NCI-H1417 treated with DMSO at 0.1 percent for 48 hours (cell line): ENCODE measurements around the gene CLEC14A.

ENCODE experiments used
- DNase-seq: peaks from one replicate; lab custom pipeline; 2025; lab: John Stamatoyannopoulos, UW

Gene CLEC14A

DNA sequence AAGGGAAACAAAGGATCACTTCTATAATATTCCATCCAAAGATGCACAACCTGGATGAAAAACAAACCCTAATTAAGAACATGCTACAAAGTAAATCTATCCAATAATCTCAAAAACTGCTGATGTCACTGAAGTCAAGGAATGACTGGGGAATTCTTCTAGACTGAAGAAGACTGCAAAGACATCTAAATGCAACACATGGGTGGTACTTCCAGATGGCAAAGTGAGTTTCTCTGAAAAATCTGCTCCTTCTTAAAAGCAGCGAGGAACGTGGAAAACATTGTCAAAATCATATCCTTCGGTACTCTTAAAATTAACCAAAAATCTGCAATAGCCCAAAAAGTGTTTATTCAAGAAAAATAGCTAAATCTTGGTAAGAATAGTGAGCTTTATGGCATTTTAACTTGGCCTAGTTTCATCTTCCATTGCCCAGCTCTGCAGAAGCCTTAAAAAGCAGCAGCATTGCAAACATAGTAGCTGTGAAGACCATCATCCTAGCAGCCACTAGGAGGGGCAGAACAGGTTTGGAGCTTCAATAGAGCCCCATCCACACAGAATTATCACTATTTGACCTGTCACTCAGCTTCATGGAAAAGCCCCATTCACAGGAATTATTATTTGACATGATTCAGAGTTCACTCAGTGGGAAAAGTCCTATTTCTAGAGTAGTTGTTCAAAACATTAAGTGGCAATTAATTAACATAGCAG, 7.4 kb downstream of the CLEC14A start:
- DNase-seq: no peak

GRCh38 chr14:38243696-38244240, 12.1 kb downstream of the CLEC14A start:
- no peak for DNase-seq

- no peak for DNase-seq
These were observed 17.0 kb downstream of the CLEC14A start for GRCh38 chr14:38238878-38239277.

DNA sequence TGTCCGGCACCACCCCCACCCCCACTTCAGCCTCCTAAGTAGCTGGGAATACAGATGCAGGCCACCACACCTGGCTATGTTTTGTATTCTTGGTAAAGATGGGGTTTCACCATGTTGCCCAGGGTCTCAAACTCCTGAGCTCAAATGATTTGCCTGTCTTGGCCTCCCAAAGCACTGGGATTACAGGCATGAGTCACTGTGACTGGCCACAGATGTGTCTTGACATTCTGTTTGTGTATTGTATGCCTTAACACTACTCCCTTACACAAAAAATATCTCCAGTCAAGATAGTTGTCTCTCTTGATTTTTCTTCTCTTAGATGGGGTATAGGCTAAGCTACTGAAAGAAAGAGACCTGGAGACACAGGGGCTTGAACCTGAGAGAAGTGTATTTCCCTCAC, 17.6 kb downstream of the CLEC14A start:
- DNase-seq: no peak

DNA sequence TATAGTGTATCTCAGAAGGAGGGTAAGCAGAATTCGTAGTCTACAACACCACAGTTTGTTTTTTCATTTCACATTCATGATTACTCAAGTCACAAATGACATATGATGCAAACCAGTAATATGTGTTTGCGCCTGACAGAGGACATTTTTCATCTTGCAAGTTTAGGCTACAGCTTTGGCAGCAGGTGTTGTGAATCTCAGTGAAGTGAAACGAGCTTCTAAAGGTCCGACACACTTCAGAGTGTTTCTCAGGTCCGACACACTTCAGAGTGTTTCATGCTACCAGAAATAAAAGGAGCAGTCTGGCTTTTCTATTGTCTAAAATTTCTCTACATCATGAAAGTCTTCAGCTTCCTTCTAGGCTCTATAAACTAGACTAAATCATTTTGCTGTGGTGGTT, 22.7 kb downstream of the CLEC14A start:
- DNase-seq: no peak

DNA sequence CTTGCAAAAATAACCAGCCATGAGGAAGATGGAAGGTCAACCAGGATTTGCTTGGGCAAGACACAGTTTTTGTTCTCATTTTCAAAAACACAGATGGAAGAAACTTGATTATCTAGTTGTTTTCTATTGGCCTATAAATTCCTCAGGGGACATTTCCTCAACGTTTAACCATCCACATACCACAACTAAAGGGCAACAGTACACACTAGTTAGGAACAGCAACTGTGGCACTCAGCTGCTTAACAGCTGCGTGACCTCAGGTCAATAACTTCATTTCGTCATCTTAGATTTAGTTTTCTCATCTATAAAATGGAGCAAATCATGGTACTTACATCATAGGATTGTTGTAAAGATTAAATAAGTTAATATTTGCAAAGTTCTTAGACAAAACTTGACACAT, 29.5 kb downstream of the CLEC14A start:
- DNase-seq: no peak

- DNase-seq: no peak
These were observed 29.9 kb downstream of the CLEC14A start for GRCh38 chr14:38225946-38226345.

- DNase-seq: no peak
These were observed 31.6 kb downstream of the CLEC14A start for GRCh38 chr14:38224338-38224737.

GRCh38 chr14:38221077-38221476, 34.8 kb downstream of the CLEC14A start:
- DNase-seq: no peak

- DNase-seq: no peak
These were observed 38.3 kb downstream of the CLEC14A start for GRCh38 chr14:38217553-38217952.

DNA sequence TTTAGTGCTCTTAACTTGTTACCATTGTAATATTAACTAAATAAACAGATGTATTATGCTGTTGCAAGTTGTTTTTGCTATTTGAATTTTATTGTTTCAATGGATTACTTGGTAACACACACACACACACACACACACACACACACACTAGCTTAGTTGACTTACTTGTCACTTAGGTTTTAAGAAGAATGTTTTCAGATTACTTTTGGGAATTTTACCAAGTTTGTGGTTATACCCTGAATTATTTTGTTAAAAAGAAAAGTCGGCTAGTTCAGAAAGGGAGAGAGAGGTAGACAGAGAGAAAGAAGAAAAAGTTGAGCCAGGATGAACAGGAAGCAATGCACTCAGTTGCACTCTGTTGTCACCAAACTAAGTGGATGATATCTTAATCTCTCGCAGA, 42.9 kb downstream of the CLEC14A start:
- DNase-seq: no peak

DNA sequence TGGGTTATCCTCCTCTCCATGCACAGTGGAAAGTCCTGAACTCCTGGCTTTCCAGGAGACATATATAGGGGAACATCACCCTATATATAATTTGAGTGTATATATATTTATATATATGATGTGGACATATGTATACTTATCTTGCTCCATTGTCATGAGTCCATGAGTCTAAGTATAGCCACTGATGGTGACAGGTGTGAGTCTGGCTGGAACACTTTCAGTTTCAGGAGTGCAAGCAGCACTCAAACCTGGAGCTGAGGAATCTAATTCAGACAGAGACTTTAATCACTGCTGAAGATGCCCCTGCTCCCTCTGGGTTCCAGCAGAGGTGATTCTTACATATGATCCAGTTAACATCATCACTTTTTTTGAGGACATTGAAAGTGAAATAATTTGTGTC, 43.8 kb downstream of the CLEC14A start:
- DNase-seq: no peak

GRCh38 chr14:38211255-38211735, 44.6 kb downstream of the CLEC14A start:
- DNase-seq: no peak

GRCh38 chr14:38210587-38211216, 45.2 kb downstream of the CLEC14A start:
- no peak for DNase-seq

DNA sequence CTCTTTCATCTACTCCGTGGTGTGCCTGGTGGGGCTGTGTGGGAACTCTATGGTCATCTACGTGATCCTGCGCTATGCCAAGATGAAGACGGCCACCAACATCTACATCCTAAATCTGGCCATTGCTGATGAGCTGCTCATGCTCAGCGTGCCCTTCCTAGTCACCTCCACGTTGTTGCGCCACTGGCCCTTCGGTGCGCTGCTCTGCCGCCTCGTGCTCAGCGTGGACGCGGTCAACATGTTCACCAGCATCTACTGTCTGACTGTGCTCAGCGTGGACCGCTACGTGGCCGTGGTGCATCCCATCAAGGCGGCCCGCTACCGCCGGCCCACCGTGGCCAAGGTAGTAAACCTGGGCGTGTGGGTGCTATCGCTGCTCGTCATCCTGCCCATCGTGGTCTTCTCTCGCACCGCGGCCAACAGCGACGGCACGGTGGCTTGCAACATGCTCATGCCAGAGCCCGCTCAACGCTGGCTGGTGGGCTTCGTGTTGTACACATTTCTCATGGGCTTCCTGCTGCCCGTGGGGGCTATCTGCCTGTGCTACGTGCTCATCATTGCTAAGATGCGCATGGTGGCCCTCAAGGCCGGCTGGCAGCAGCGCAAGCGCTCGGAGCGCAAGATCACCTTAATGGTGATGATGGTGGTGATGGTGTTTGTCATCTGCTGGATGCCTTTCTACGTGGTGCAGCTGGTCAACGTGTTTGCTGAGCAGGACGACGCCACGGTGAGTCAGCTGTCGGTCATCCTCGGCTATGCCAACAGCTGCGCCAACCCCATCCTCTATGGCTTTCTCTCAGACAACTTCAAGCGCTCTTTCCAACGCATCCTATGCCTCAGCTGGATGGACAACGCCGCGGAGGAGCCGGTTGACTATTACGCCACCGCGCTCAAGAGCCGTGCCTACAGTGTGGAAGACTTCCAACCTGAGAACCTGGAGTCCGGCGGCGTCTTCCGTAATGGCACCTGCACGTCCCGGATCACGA, 46.0 kb downstream of the CLEC14A start:
- no peak for DNase-seq

DNA sequence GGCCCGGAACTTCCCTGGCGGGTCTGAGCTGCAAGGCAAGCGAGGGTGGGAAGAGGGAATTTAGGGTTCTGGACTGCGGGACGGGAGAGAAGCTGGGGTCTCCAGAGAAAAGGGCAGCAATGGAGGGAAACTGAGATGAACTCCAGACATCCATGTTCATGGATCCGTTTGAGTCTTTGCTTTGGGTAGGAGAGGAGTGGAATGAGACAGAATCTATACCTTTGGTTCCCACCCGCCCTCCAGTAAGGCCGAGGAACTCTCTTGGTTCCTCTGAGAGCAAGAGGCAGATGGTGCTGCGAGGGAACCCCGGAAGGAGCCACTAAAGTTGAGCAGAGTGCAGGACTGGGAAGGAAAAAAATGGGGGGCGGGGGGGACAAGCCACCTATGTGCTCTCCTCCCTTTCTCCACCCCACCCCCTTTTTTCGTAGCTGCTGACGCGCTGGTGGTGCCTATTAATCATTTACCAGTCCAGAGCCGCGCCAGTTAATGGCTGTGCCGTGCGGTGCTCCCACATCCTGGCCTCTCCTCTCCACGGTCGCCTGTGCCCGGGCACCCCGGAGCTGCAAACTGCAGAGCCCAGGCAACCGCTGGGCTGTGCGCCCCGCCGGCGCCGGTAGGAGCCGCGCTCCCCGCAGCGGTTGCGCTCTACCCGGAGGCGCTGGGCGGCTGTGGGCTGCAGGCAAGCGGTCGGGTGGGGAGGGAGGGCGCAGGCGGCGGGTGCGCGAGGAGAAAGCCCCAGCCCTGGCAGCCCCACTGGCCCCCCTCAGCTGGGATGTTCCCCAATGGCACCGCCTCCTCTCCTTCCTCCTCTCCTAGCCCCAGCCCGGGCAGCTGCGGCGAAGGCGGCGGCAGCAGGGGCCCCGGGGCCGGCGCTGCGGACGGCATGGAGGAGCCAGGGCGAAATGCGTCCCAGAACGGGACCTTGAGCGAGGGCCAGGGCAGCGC, 47.0 kb downstream of the CLEC14A start:
- DNase-seq: no peak

DNA sequence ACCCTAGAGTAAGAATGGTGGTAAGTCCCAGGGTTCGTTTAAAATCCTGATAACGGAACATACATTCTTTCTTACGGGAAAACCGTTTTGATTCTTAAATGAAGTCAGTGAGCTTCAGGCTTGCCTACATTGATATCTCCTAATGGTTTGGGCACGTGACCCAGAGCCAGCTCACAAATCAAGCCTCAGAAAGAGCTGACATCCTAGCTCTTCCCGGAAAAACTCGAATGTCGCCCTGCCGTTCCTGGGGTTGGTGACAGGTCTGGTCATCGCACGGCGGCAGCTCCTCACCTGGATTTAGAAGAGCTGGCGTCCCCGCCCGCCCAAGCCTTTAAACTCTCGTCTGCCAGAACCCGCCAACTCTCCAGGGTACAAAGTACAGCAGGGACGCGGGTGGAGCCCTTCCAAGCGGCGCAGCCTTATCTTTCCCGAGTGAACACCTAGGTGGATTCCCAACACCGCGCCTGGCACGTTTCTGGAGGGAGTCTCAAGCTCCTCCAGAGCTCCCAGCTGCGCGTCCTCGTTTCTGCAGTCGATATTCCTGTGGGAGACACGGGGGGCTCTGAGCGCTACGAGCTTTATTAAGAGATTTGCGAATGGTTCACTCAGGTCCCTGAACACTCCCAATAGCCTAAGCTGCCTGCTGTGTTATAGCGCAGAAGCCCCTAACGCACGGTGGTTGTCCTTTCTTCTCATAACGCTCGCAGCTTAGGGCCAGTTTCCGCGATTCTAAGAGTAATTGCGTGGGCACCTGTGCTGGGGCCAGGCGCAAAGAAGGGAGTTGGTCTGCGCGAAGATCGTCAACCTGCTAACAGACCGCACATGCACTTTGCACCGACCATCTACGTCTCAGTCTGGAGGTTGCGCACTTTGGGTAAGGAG, 47.9 kb downstream of the CLEC14A start, which contains the start of gene SSTR1:
SSTR1 (plus strand) TSS at position 169 of the 882 bp plus-strand sequence. CDS start 1,486 bp downstream, outside the sequence.
- no peak for DNase-seq

DNA sequence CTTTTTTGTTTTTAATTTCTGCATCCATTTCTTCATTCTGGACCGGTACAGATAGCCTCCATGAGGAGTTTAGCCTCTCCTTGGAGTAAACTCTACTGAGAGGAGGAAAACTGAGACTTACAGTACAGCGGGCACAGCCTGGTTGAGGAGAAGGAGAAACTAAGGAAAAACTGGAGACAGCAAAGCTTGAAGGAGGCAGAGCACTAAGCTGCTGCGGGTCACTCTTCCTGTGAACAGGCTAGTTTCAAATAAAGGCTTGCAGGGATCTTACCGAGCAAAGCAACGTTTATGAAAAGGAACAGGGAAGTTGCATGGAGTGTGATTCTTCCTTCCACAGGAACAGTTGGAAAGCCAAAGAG, 48.5 kb downstream of the CLEC14A start:
- DNase-seq: no peak

GRCh38 chr14:38206689-38207376, 49.1 kb downstream of the CLEC14A start:
- no peak for DNase-seq
